ENCODE results near the gene ATG101. TPM values are rescaled to one million over a fixed set of nuclear protein-coding genes. Genes with fewer than 3 reads are reported as not detected.

The ATG101 gene
- polyA plus RNA-seq, 1 of the 3 experiments (the other 2 are of a cell fraction) = 160 TPM

DNA sequence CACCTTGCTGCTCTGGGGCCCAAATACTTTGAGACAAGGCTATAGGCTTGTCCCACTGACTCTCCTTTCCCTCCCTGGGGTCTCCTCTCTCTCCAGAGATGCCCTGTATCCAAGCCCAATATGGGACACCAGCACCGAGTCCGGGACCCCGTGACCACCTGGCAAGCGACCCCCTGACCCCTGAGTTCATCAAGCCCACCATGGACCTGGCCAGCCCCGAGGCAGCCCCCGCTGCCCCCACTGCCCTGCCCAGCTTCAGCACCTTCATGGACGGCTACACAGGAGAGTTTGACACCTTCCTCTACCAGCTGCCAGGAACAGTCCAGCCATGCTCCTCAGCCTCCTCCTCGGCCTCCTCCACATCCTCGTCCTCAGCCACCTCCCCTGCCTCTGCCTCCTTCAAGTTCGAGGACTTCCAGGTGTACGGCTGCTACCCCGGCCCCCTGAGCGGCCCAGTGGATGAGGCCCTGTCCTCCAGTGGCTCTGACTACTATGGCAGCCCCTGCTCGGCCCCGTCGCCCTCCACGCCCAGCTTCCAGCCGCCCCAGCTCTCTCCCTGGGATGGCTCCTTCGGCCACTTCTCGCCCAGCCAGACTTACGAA lies 15.4 kb upstream of the ATG101 start:
- Histone ChIP-seq H3K4me2 (no peak overlapping the region), H3K27ac (ENCODE audit: low read depth in 2 of 2, low read length in 1 of 2) (no peak overlapping the region), H3K9ac (no peak overlapping the region), H3K4me1 (ENCODE audit: control insufficient read depth in 1 of 2, insufficient read depth in 2 of 2, low read depth in 1 of 2, low read length in 1 of 2) (peaks cover 8 to 23% of the 10 kb centered on the region in 2 experiments; a peak in 2 of 4 replicates), H4K20me1 (ENCODE audit: insufficient read depth) (peaks cover 14% of the 10 kb centered on the region), H3K36me3 (replicated peaks in 1 of 2; ENCODE audit: control insufficient read depth in 1 of 2, insufficient read depth in 2 of 2, low read length in 1 of 2) (peaks cover 0 to 4% of the 10 kb centered on the region in 2 experiments), H3K9me3 (no peaks in the 10 kb centered on the region), H3F3A (replicated peaks; ENCODE audit: insufficient read depth) (peaks cover 8% of the 10 kb centered on the region), H3K9me2 (no peaks in the 10 kb centered on the region), H3K27me3 (ENCODE audit: insufficient read depth) (no peaks in the 10 kb centered on the region), H3K79me2 (ENCODE audit: insufficient read depth) (no peaks in the 10 kb centered on the region), H3K4me3 (ENCODE audit: low read depth in 2 of 2, low read length in 1 of 2) (no peak overlapping the region), H2AFZ (ENCODE audit: low read depth) (no peak overlapping the region)
- WGBS (ENCODE audit: low lambda C conversion rate) = 95% methylated on average over 21 of the region's 21 CpGs
- ChIA-PET CTCF (interaction anchor here (15.6 kb wide), 1 partner anchor 27 kb away, joined by 279 read pairs; no protein-coding TSS in a partner anchor), POLR2A (no interaction called here)
- TF ChIP-seq, protein P1, sequence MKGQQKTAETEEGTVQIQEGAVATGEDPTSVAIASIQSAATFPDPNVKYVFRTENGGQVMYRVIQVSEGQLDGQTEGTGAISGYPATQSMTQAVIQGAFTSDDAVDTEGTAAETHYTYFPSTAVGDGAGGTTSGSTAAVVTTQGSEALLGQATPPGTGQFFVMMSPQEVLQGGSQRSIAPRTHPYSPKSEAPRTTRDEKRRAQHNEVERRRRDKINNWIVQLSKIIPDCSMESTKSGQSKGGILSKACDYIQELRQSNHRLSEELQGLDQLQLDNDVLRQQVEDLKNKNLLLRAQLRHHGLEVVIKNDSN (IDR thresholded peaks at IDR 0.05; ENCODE audit: borderline replicate concordance, low read depth) = no peak
- TF ChIP-seq POLR2AphosphoS5 (IDR thresholded peaks at IDR 0.05; ENCODE audit: low read depth, low read length) (no peak), CHD2 (IDR thresholded peaks at IDR 0.05; ENCODE audit: low read length, partially characterized antibody) (no peak)
- TF ChIP-seq, protein P2, sequence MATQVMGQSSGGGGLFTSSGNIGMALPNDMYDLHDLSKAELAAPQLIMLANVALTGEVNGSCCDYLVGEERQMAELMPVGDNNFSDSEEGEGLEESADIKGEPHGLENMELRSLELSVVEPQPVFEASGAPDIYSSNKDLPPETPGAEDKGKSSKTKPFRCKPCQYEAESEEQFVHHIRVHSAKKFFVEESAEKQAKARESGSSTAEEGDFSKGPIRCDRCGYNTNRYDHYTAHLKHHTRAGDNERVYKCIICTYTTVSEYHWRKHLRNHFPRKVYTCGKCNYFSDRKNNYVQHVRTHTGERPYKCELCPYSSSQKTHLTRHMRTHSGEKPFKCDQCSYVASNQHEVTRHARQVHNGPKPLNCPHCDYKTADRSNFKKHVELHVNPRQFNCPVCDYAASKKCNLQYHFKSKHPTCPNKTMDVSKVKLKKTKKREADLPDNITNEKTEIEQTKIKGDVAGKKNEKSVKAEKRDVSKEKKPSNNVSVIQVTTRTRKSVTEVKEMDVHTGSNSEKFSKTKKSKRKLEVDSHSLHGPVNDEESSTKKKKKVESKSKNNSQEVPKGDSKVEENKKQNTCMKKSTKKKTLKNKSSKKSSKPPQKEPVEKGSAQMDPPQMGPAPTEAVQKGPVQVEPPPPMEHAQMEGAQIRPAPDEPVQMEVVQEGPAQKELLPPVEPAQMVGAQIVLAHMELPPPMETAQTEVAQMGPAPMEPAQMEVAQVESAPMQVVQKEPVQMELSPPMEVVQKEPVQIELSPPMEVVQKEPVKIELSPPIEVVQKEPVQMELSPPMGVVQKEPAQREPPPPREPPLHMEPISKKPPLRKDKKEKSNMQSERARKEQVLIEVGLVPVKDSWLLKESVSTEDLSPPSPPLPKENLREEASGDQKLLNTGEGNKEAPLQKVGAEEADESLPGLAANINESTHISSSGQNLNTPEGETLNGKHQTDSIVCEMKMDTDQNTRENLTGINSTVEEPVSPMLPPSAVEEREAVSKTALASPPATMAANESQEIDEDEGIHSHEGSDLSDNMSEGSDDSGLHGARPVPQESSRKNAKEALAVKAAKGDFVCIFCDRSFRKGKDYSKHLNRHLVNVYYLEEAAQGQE (IDR thresholded peaks at IDR 0.05; ENCODE audit: low read depth, low read length) = no peak
- DNase-seq = no peak

GRCh38 chr12:52054833-52055730 lies 14.7 kb upstream of the ATG101 start:
- H3K79me2 ChIP-seq (ENCODE audit: insufficient read depth) = no peaks in the 10 kb centered on the region
- peaks cover 7 to 22% of the 10 kb centered on the region in 2 experiments; a peak in 2 of 4 replicates for H3K4me1 ChIP-seq (ENCODE audit: control insufficient read depth in 1 of 2, insufficient read depth in 2 of 2, low read depth in 1 of 2, low read length in 1 of 2)
- no peak overlapping the region for H3K27ac ChIP-seq (ENCODE audit: low read depth in 2 of 2, low read length in 1 of 2)
- DNase-seq = no peak
- no peaks in the 10 kb centered on the region for H3K9me3 ChIP-seq
- H3K4me2 ChIP-seq = no peak overlapping the region
- H3F3A ChIP-seq (replicated peaks; ENCODE audit: insufficient read depth) = peaks cover 8% of the 10 kb centered on the region
- H3K4me3 ChIP-seq (ENCODE audit: low read depth in 2 of 2, low read length in 1 of 2) = no peak overlapping the region
- CTCF ChIA-PET = interaction anchor here (15.6 kb wide), 1 partner anchor 28 kb away, joined by 279 read pairs; no protein-coding TSS in a partner anchor
- no peaks in the 10 kb centered on the region for H3K9me2 ChIP-seq
- H4K20me1 ChIP-seq (ENCODE audit: insufficient read depth) = peaks cover 14% of the 10 kb centered on the region
- H3K9ac ChIP-seq = no peak overlapping the region
- peaks cover 0 to 4% of the 10 kb centered on the region in 2 experiments for H3K36me3 ChIP-seq (replicated peaks in 1 of 2; ENCODE audit: control insufficient read depth in 1 of 2, insufficient read depth in 2 of 2, low read length in 1 of 2)
- no peaks in the 10 kb centered on the region for H3K27me3 ChIP-seq (ENCODE audit: insufficient read depth)
- no peak overlapping the region for H2AFZ ChIP-seq (ENCODE audit: low read depth)
- WGBS (ENCODE audit: low lambda C conversion rate) = 89% methylated on average over 5 of the region's 21 CpGs
- POLR2A ChIA-PET = no interaction called here
- TF ChIP-seq RAD21 (IDR thresholded peaks at IDR 0.05; ENCODE audit: low read length) (no peak), TAF1 (IDR thresholded peaks at IDR 0.05; ENCODE audit: borderline replicate concordance, low read depth, low read length) (no peak), YY1 (IDR thresholded peaks at IDR 0.05; ENCODE audit: low read depth) (no peak), ELF1 (IDR thresholded peaks at IDR 0.05) (no peak), FOSL2 (IDR thresholded peaks at IDR 0.05; ENCODE audit: borderline replicate concordance, low read depth) (no peak), NFIC (IDR thresholded peaks at IDR 0.05; ENCODE audit: borderline replicate concordance) (no peak), CHD2 (IDR thresholded peaks at IDR 0.05; ENCODE audit: low read length, partially characterized antibody) (no peak), RXRA (IDR thresholded peaks at IDR 0.05; ENCODE audit: borderline replicate concordance, low read depth) (no peak)
- TF ChIP-seq, protein P3, sequence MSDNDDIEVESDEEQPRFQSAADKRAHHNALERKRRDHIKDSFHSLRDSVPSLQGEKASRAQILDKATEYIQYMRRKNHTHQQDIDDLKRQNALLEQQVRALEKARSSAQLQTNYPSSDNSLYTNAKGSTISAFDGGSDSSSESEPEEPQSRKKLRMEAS (IDR thresholded peaks at IDR 0.05; ENCODE audit: low read depth) = no peak
- TF ChIP-seq, protein P4, sequence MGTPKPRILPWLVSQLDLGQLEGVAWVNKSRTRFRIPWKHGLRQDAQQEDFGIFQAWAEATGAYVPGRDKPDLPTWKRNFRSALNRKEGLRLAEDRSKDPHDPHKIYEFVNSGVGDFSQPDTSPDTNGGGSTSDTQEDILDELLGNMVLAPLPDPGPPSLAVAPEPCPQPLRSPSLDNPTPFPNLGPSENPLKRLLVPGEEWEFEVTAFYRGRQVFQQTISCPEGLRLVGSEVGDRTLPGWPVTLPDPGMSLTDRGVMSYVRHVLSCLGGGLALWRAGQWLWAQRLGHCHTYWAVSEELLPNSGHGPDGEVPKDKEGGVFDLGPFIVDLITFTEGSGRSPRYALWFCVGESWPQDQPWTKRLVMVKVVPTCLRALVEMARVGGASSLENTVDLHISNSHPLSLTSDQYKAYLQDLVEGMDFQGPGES (IDR thresholded peaks at IDR 0.05; ENCODE audit: low read depth, low read length) = no peak
- TF ChIP-seq, protein P5, sequence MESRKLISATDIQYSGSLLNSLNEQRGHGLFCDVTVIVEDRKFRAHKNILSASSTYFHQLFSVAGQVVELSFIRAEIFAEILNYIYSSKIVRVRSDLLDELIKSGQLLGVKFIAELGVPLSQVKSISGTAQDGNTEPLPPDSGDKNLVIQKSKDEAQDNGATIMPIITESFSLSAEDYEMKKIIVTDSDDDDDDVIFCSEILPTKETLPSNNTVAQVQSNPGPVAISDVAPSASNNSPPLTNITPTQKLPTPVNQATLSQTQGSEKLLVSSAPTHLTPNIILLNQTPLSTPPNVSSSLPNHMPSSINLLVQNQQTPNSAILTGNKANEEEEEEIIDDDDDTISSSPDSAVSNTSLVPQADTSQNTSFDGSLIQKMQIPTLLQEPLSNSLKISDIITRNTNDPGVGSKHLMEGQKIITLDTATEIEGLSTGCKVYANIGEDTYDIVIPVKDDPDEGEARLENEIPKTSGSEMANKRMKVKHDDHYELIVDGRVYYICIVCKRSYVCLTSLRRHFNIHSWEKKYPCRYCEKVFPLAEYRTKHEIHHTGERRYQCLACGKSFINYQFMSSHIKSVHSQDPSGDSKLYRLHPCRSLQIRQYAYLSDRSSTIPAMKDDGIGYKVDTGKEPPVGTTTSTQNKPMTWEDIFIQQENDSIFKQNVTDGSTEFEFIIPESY (IDR thresholded peaks at IDR 0.05; ENCODE audit: borderline replicate concordance, low read depth) = no peak
- TF ChIP-seq, protein P6, sequence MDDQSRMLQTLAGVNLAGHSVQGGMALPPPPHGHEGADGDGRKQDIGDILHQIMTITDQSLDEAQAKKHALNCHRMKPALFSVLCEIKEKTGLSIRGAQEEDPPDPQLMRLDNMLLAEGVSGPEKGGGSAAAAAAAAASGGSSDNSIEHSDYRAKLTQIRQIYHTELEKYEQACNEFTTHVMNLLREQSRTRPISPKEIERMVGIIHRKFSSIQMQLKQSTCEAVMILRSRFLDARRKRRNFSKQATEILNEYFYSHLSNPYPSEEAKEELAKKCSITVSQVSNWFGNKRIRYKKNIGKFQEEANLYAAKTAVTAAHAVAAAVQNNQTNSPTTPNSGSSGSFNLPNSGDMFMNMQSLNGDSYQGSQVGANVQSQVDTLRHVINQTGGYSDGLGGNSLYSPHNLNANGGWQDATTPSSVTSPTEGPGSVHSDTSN (IDR thresholded peaks at IDR 0.05) = no peak

Data from SK-N-SH (cell line).